ENCODE data around the gene GAN. TPM values are rescaled to one million over a fixed set of nuclear protein-coding genes. Genes with fewer than 3 reads are reported as not detected.

Gene GAN
- total RNA-seq, 1 donor from 2014 or later = 20.9 TPM

GRCh38 chr16:81408409-81408950 is 93.7 kb downstream of the GAN start:
- H3K4me1 Mint-ChIP-seq (ENCODE audit: low read depth, unreplicated experiment) = peaks cover 13% of the 10 kb centered on the region

GRCh38 chr16:81409016-81409556 is 94.3 kb downstream of the GAN start:
- H3K4me1 ChIP-seq (ENCODE audit: insufficient read depth, low read length) = peaks cover 18% of the 10 kb centered on the region
- TF ChIP-seq CTCF (IDR thresholded peaks at IDR 0.05; ENCODE audit: insufficient read depth, low read depth, low read length) = no peak
- TF ChIP-seq EZH2 (IDR thresholded peaks at IDR 0.05; ENCODE audit: insufficient read depth, low read length) = no peak
- H3K9ac ChIP-seq (ENCODE audit: low read length) = no peak overlapping the region
- DNase-seq (ENCODE audit: low read depth) (no peak), FAIRE-seq (no peak)
- Mint-ChIP-seq H3K27ac (ENCODE audit: unreplicated experiment) (no peak overlapping the region), H3K36me3 (ENCODE audit: low read depth, unreplicated experiment) (no peaks in the 10 kb centered on the region), H3K4me3 (ENCODE audit: unreplicated experiment) (no peak overlapping the region), H3K9me3 (ENCODE audit: unreplicated experiment) (no peaks in the 10 kb centered on the region), H3K27me3 (ENCODE audit: low read depth, unreplicated experiment) (peaks cover 6% of the 10 kb centered on the region), H3K4me1 (ENCODE audit: low read depth, unreplicated experiment) (peaks cover 13% of the 10 kb centered on the region)
- no peak overlapping the region for H3K4me3 ChIP-seq (ENCODE audit: insufficient read depth, low read depth, low read length)
- H3K4me2 ChIP-seq (ENCODE audit: low read length) = no peak overlapping the region
- H3K9me3 ChIP-seq (ENCODE audit: insufficient read depth, low read depth, low read length) = no peaks in the 10 kb centered on the region
- H3K36me3 ChIP-seq (ENCODE audit: insufficient read depth, low read length) = no peaks in the 10 kb centered on the region
- no peak overlapping the region for H2AFZ ChIP-seq (ENCODE audit: low read depth, low read length)
- H3K79me2 ChIP-seq (ENCODE audit: insufficient read depth, low read length) = no peaks in the 10 kb centered on the region
- H4K20me1 ChIP-seq (ENCODE audit: insufficient read depth, low read length) = no peaks in the 10 kb centered on the region
- no peak overlapping the region for H3K27ac ChIP-seq (ENCODE audit: low read depth, low read length)
- no peaks in the 10 kb centered on the region for H3K27me3 ChIP-seq (ENCODE audit: insufficient read depth, low read length)

More at GRCh38 chr16:81408409-81408950, 93.7 kb downstream of the GAN start:
- peaks cover 23% of the 10 kb centered on the region for H3K4me1 ChIP-seq (ENCODE audit: insufficient read depth, low read length)
- Mint-ChIP-seq H3K27me3 (ENCODE audit: low read depth, unreplicated experiment) (peaks cover 6% of the 10 kb centered on the region), H3K36me3 (ENCODE audit: low read depth, unreplicated experiment) (no peaks in the 10 kb centered on the region), H3K27ac (ENCODE audit: unreplicated experiment) (no peak overlapping the region), H3K9me3 (ENCODE audit: unreplicated experiment) (no peaks in the 10 kb centered on the region), H3K4me3 (ENCODE audit: unreplicated experiment) (peak overlapping the region; percentile 40)
- H3K4me3 ChIP-seq (ENCODE audit: insufficient read depth, low read depth, low read length) = no peak overlapping the region
- no peak overlapping the region for H3K9ac ChIP-seq (ENCODE audit: low read length)
- H3K79me2 ChIP-seq (ENCODE audit: insufficient read depth, low read length) = no peaks in the 10 kb centered on the region
- H2AFZ ChIP-seq (ENCODE audit: low read depth, low read length) = no peak overlapping the region
- TF ChIP-seq EZH2 (IDR thresholded peaks at IDR 0.05; ENCODE audit: insufficient read depth, low read length) (no peak), CTCF (IDR thresholded peaks at IDR 0.05; ENCODE audit: insufficient read depth, low read depth, low read length) (no peak)
- H3K27me3 ChIP-seq (ENCODE audit: insufficient read depth, low read length) = no peaks in the 10 kb centered on the region
- DNase-seq (ENCODE audit: low read depth) = no peak
- H3K36me3 ChIP-seq (ENCODE audit: insufficient read depth, low read length) = no peaks in the 10 kb centered on the region
- H3K27ac ChIP-seq (ENCODE audit: low read depth, low read length) = no peak overlapping the region
- no peak for FAIRE-seq
- H3K4me2 ChIP-seq (ENCODE audit: low read length) = no peak overlapping the region
- no peaks in the 10 kb centered on the region for H4K20me1 ChIP-seq (ENCODE audit: insufficient read depth, low read length)
- no peaks in the 10 kb centered on the region for H3K9me3 ChIP-seq (ENCODE audit: insufficient read depth, low read depth, low read length)

- peaks cover 7% of the 10 kb centered on the region for H3K27me3 Mint-ChIP-seq (ENCODE audit: low read depth, unreplicated experiment)
- peaks cover 12% of the 10 kb centered on the region for H3K4me1 Mint-ChIP-seq (ENCODE audit: low read depth, unreplicated experiment)
- Histone ChIP-seq H2AFZ (ENCODE audit: low read depth, low read length) (no peak overlapping the region), H3K4me3 (ENCODE audit: insufficient read depth, low read depth, low read length) (no peak overlapping the region), H3K27me3 (ENCODE audit: insufficient read depth, low read length) (no peaks in the 10 kb centered on the region), H3K9me3 (ENCODE audit: insufficient read depth, low read depth, low read length) (no peaks in the 10 kb centered on the region), H3K9ac (ENCODE audit: low read length) (no peak overlapping the region), H3K79me2 (ENCODE audit: insufficient read depth, low read length) (no peaks in the 10 kb centered on the region), H3K36me3 (ENCODE audit: insufficient read depth, low read length) (no peaks in the 10 kb centered on the region), H3K27ac (ENCODE audit: low read depth, low read length) (no peak overlapping the region), H4K20me1 (ENCODE audit: insufficient read depth, low read length) (no peaks in the 10 kb centered on the region), H3K4me1 (ENCODE audit: insufficient read depth, low read length) (peaks cover 14% of the 10 kb centered on the region), H3K4me2 (ENCODE audit: low read length) (no peak overlapping the region)
- H3K9me3 Mint-ChIP-seq (ENCODE audit: unreplicated experiment) = no peaks in the 10 kb centered on the region
- H3K4me3 Mint-ChIP-seq (ENCODE audit: unreplicated experiment) = no peak overlapping the region
- H3K36me3 Mint-ChIP-seq (ENCODE audit: low read depth, unreplicated experiment) = no peaks in the 10 kb centered on the region
- FAIRE-seq (no peak), DNase-seq (ENCODE audit: low read depth) (no peak)
- H3K27ac Mint-ChIP-seq (ENCODE audit: unreplicated experiment) = no peak overlapping the region
- TF ChIP-seq EZH2 (IDR thresholded peaks at IDR 0.05; ENCODE audit: insufficient read depth, low read length) (no peak), CTCF (IDR thresholded peaks at IDR 0.05; ENCODE audit: insufficient read depth, low read depth, low read length) (no peak)
These were observed 96.0 kb downstream of the GAN start for GRCh38 chr16:81410643-81411293.

Measured in astrocyte (in vitro differentiated cells and primary cell).